ENCODE results near the gene CYP2W1.

The CYP2W1 gene

DNA sequence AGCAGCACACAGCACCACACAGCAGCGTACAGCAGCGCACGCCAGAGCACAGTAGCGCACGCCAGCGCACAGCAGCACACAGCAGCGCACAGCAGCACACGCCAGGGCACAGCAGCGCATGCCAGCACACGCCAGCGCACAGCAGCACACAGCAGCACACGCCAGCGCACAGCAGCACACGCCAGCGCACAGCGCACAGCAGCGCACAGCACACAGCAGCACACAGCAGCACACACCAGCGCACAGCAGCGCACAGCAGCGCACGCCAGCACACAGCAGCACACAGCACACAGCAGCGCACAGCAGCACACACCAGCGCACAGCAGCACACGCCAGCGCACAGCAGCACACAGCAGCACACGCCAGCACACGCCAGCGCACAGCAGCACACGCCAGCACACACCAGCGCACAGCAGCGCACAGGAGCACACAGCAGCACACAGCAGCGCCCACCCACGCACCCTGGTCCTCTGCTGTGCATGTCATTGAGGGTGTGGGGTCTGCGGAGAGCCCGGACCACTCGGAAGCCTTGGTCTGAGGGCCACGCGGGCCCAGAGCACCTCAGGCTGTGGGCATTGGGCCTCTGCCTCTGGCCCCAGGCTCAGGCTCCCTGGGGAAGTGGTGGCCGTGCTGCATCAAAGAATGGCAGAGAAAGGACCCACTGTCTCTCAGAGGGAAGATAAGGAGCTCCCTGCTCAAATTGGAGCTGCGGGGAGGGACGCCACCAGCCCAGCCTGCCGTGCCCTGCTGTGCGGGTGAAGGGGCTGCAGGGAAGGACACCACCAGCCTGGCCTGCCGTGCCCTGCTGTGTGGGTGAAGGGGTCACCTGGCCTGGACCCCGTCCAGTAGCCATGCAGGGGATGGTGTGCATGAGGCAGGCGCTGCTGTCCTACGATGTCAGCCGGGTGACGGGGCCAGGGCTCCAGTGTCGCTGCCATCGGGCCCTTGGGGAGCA is 33.9 kb downstream of the CYP2W1 start:
- DNase-seq = no peak

DNA sequence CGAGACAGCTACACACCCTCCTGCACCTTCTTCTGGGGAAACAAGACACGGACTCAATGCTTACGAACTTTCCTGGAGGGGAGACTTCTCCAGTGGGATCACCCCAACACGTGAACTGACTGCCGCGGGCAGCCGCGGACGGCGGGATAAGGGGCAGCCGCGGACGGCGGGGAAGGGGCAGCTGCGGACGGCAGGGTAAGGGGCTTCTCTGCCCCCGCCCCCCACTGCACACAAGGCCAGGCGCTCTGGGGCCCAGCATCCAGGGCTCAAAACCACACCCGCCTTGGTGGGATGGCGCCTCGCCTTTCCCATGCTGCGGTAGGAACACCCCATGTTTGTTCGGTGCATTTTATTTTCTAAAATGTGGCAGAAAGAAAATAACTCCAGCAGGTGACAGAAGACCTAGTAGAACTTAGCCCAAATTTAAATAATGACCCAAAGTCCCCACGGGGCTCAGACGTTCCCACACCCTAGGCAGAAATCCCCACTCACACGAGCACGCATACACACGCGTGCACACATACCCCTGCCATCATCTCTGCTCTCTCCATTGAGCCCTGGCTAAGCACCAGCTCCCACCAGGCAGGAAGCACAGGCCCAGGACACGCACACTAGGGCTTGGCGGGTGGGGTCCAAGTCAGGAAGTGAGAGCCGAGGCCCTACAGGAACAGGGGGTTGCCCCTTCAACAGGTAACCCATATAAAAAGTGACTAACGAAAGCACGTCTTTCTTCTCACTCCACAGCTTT is 34.8 kb downstream of the CYP2W1 start:
- DNase-seq = no peak

DNA sequence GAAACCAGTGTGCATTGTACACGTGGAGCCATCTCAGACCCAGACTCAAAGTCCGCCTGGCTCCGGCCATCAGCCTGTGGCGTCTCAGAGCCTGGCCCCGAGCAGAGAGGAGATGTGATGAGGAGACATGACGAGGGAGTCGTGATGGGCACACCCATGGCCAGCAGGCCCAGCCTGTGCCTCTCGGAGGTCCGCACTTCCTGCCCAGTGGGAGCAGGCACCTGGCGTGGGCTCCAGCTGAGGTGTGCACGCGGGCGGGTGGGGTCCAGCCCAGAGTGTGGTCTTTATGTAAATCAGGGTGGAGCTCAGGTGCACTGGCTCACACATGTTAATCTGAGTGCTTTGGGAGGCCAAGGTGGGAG is 35.3 kb downstream of the CYP2W1 start:
- no peak for DNase-seq

DNA sequence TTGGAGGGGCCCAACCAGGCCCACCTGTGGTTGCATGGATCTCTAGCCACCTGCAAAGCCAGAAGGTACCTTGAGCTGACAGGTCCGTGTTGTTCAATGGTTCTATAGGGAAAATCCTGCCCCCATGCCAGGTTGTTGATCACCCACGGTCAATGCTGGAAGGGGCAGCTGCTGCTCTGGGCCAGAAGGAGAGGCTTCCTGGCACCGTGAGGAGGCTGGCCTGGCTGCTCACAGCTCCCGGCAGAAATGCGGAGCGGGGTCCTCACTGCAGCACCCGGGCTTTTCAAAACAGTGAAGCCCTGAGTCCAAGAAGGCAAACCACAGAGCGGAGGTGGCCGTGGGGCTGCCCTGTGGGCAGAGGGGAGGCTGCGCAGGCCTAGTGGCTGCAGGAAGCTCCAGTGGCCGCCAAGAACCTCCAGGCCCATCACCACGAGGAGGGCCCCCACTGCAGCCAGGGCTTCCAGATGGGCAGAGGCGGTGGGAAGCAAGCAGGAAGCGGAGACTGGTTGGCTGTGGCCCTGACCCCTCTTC is 36.3 kb downstream of the CYP2W1 start:
- no peak for DNase-seq

DNA sequence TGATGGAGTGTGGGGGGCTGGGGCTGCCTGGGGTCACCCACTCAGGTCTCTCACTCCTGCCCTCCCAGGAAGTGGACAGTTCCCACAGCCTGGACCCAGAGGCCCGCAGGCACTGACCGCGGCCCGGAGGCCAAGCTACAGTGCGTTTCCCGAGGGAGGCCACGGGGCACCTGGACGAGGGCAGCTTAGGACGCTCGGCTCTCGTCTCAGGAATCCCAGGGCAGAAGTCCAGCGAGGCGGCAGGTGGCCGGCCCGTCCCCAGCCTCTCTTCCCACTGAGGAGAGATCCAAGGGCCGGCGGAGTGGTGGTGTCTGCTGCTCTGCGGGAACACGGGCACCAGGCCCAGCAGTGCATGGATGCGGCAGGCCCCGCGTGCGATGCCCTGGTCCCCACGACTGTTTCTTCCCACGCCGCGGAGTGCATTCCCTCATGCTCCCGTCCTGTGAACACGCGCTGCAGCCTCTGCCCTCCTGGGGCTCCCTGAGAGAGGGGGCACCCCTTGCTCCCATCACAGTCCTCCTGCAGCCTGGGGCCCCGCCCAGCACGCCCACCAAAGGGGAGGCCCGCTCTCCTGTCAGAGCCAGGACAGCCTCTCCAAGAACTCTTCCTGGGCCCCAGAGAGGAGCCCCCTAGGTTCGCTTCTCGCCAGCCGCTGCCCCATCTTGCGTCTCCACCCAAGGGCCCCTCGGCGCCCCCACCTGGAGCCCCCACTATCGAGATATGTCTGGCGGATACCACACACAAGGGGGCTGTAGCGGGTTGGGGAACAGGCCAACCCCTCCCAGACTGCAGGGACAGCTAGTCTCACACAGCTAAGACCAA is 37.0 kb downstream of the CYP2W1 start:
- DNase-seq = no peak

DNA sequence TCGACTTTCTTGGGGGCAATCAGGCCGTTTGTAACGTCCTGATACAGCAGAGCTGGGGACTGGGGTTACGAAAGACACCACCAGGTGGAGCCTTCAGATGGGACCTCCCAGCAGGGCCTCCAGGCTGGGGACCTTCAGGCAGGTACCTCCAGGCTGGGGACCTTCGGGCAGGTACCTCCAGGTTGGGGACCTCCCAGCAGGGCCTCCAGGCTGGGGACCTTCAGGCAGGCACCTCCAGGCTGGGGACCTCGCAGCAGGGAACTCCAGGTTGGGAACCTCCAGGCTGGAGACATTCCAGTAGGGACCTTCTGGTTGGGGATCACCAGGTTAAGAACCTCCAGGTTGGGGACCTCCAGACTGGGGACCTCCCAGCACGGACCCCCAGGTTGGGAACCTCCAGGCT is 37.9 kb downstream of the CYP2W1 start:
- DNase-seq = no peak

DNA sequence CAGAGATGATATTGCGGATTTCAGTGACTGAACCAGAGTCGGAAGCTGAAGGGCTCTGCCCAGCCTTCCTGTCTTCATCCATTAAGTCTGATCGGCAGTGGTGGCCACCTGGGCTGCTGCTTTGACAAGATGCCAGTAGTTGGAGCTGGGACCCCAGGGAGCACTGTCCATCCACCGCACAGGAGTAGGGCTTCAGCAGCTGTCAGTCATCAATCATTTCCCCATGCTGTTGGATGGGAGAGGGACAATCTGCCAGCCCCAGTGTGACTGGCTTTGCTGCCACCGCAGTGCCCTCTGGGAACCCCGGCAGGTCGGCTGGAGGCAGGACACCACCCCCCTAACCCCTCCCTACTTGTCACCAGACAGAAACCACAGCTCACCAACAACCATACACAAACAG is 38.4 kb downstream of the CYP2W1 start:
- DNase-seq = no peak

DNA sequence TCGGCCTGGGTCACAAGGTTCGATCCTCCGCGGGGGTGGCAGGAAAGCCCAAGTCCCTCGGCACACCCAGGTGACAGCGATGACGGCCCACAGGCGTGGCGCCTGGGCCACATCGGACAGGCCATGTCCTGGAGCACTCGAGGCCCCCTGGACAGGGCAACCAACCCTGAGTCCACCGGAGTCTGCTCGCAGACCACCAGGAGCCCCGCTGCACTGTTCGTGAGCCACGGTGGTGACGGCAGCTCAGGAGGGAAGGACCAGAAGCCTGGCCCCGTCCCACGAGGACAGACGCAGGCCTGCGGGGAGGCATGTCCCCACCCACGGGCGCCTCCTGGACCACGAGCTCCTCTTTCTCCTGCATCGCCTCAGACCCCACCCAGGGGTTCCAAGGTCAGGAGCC is 39.0 kb downstream of the CYP2W1 start:
- no peak for DNase-seq

DNA sequence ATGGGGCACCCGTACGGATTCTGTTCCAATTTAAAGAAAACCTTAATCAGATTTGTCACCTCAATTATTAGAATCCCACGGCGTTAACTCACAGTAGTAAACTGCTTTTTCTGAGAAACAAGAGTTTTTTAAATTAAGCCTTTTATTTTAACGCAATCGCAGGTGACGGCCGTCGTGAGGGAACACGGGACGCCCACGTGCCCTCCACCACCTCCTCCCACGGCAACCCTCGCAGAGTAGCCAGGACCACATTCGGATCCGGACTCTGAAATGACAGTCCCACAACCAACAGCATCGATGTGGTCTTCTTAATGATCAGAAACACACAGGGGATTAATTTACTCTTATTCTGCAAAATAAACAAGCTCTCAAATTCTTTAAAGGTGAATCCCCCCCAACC is 39.4 kb downstream of the CYP2W1 start:
- no peak for DNase-seq

DNA sequence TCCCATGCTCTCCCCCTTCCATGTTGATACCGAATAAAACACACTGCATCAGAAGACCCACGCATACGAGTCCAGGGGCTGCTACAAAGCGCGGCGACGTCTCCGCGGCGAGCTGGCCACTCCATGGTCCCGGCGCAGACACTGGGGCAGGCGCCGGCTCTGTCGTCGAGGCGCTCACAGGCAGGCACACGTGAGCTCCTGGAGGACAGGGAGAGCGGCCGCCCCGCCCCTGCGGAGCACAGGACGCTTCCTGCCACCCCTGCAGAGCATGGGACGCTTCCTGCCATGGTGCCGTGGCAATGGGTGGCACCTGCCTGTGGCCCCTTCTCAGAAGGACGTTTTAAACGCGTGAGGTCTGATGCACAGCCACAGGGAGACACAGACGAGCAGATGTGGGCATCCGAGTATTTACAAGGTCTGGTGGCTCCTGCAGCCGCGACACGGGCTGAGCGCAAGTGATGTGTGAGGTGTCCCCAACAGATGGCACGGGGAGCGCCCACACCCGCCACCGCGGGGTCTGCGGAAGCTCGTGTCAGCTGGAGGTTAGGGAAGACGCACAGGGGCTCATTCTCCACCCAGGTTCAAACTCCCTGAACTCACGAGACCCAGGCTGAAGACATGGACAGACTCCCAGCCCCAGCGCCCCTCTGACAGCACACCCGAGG is 40.0 kb downstream of the CYP2W1 start:
- DNase-seq = no peak

DNA sequence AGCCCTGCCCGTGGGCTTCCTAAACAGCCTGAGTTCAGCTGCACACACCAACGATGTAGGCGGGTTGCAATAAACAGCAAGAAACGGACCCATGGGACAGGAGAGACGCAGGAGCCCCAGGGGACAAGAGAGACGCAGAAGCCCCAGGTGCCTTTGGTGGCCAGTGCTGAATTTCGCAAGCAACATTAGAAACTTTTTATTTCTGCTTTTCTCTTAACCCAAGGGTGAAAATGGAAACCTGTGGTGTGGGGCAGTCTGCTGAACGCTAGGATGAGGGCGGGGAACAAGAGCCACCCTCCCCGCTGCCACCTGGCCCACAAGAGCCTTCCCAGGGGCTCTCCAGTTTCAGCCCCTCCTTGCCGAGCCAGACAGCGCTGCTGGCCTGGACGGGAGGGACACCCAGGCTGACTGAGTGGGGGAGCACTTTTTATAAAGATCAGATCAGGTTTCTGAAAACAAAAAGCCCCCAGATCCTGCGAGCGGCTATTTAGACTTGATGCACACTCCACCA is 41.4 kb downstream of the CYP2W1 start:
- no peak for DNase-seq

DNA sequence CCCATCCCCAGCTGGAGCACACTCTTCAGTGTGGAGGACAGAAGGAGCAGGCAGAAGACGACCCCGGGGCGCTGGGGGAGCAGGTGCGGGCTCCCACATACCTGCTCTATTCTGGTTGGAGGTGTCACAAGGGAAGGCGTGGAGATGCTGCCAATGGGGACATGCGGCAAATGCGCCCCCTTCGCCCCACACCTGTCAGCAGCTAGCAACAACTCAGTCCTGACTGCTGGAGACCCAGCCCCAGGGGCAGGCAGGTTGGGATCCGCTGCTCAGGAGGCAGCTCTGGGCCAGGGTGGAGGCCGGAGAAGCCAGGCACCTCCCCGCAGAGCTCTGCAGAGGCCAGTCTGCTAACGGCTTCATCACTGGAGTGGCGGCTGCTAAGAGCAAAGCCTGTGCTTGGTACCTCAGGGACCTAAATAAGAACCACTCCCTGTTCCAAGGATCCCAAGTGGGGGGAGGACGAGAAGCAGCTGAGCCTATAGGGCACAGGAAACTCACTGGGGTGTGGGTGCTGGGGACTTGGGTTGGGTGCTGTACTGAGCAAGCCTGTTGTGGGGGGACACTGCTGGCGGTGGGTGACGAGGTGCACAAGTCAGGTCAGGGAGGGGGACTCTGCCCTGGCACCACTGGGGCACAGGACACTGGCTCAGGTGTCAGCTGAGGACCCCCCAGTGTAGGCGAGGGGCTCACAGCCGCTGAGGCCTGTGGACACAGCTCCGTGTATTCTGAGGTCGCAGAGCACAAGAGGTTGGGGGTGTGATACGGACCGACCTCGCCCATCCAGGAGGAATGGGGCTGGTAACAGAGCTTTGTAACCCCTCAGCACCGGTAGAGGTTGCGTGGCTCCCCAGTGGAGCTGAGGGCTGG is 42.1 kb downstream of the CYP2W1 start:
- DNase-seq = no peak

DNA sequence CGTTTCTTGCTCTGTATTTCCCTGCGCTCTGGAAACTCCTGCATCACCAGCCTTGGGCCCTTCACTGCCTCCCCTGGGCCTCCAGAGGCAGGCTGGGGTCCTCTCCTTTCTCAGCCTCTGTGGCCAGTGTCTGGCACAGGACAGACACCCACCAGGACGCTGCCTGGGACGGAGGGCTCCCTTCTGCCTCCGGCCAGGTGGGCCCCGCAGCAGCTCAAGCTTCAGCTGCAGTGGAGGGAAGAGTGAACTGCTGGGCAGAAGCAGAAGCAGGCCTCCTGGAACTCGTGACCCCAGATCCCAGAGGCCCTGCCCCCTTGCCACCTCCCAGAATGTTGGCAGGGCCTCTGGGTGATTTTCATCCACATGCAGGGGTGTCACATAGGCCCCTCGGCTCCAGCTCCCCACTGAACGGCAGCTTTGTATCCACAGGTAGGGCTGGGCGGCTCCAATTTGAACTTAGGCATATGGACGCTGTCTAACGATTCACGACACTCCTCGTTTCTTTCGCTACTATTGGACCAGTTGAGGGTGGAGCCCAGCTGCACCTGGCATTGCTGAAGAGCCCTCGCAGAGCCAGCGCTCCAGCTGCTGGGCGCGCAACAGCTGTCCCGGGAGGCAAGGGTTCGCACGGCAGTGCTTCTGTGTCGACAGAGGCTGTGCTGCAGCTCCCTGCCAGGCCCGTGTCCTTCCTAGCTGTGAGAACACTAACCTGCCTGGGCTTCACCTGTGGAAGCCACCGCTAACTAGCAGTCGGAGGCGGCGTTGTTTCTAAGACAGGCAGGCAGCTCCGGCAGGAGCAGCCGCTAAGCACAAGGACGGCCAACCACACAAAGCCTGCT is 43.0 kb downstream of the CYP2W1 start:
- DNase-seq = no peak

DNA sequence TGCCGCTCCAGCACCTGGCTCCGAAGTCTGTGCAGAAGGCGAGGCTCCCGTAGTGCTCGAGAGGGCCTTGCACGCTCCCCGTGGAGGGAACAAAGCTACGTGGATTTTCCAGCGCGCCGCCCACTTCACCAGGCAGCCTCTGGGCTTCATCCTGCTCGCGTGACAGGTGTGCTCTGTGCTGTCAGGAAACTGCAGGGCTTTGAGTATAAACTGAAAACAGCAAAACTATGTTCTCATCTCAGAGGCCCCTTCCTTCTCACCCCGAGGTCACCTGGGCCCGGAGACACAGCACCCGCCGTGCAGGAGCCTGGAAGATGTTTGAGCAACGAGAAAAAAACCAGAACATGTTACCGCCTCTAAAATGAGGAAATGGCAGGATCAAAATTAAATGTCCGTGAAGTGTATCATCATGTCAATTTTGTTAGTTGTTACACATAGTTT is 43.8 kb downstream of the CYP2W1 start:
- no peak for DNase-seq

DNA sequence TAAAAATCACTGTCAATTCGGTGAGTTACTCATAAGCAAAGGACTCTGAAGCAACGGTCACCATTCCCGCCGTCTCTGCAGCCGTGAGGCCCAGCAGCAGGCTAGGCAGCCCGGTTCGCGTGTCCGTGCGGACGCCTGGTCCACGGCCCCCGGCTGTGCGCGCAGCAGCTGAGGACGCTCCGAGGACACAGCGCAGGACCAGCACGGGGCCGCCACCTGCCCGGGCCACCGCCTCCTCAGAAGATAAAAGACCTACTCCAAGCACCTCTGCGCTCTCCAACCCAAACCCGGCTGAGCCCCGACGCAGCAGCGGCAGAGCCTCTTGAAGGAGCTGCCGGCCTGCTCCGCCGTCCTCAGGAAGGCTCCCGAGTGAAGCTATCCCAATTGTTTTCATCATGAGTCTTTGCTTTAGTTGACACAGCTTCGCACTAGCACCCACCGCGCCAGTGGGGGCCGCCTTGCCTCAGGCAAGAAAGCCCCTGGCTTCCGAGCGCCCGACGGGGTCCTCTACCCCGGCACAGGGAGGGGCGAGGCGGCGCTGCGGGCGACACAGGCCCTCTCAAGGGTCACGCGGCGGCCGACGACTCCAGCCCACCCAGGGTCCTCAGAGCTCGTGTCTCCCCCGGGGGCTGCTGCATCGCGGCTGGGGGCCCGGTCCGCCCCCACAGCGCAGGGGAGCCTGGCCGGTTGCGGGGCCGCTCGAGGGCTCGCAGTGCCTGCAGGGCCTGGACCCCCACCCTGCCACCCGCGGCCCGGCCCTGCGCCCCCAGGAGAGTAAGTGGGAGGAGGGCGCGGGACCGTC is 44.5 kb downstream of the CYP2W1 start:
- no peak for DNase-seq

DNA sequence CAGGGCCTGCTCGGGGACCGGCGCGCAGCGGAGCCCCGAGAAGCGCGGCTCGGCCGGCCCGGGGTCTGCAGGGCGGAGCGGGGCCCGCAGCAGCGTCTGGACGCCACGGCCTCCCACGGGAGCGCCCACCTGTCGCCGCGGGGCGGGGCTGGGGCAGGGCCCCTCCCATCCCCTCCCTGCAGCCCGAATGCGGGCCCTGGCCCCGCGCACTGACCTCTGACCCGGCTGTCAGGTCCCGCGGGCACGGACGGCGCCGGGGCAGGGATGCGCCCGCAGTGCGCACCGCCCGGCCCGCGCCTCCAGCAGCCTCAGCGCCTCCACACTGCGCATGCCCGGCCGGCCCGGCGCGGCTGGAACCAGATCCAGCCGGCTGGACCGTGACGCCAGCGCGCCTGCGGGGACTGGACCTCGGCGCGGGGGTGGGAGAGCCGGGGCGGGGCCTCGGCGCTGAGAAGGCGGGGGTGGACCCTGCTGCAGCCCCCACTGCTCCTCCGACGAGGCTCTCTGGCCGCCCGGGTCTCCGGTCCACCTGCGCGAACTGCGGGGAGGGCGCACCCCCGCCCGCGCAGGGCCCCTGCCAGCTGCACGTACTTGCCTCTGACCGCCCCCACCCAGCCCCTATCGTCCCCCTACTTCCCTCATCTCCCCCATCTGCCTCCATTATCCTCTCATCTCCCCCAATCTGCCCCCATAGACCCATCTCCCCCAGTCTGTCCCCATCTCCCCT is 45.2 kb downstream of the CYP2W1 start:
- peak; percentile 70 for DNase-seq

DNA sequence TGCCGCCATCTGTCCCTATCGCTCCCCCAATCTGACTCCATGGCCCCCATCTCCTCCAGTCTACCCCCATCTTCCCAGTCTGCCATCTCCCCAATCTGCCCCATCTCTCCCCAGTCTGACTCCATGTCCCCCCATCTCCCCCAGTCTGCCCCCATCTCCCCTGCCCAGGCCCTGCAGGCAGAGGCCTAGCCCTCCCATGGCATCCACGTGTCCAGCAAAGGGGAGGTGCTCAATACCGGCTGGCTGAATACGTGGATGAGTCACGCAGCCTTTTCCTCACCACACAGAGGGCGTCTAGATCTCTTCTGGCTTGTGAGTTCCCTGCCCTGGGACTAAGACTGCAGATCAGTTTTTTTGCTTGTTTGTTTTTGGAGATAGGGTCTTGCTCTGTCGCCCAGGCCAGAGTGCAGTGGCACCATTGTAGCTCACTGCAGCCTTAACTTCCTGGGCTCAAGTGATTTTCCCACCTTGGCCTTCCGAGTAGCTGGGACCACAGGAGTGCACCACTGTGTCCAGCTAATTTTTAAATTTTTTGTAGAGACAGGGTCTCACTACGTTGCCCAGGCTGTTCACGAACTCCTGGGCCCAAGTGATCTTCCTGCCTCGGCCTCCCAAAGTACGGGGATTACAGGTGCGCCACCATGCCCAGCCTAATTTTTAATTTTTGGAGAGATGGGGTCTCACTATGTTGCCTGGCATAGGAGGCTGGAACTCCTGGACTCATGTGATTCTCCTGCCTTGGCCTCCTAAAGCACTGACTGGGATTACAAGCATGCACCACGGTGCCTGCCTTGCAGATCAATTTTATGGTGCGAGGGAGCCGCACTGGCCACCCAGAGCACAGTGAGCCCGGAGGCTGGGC is 46.0 kb downstream of the CYP2W1 start:
- DNase-seq = peak; percentile 74
